GM21423 (cell line): ENCODE data around the gene PLEKHH1.
"Not testable (repeated sequence)": the region's sequence is repeated elsewhere in the genome, so short reads cannot be mapped to it uniquely, and the experiment has no call there.

Source experiments
- ATAC-seq: cut with Tn5 transposase; IDR thresholded peaks from one replicate; pipeline ENCODE4 v1.9.1; 2021; ENCODE audit warnings: mild to moderate bottlenecking, moderate library complexity; ENCODE audit not compliant: unreplicated experiment

The PLEKHH1 gene

GRCh38 chr14:67620217-67620785 lies 87.2 kb downstream of the PLEKHH1 start:
- no peak for ATAC-seq

DNA sequence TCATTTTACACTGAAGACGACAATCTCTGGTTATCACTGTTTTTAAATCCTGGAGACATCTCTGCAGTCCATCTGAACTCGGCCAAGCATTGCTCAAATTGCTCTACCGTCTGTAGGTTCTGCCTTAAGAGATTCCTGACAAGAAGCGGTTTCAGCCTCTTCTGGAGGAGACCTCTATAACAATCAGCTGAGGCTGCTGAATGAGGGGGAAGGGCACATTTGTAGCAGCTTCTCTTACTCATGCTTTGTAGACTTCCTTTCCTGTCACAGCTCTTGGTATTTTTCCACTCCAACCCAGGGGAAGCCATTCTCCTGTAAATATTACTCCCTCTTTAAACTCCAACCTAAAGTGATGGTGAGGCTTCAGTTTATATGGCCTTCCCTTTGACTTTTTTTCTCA lies 89.6 kb downstream of the PLEKHH1 start:
- no peak for ATAC-seq

GRCh38 chr14:67623114-67623513 lies 90.0 kb downstream of the PLEKHH1 start:
- no peak for ATAC-seq

DNA sequence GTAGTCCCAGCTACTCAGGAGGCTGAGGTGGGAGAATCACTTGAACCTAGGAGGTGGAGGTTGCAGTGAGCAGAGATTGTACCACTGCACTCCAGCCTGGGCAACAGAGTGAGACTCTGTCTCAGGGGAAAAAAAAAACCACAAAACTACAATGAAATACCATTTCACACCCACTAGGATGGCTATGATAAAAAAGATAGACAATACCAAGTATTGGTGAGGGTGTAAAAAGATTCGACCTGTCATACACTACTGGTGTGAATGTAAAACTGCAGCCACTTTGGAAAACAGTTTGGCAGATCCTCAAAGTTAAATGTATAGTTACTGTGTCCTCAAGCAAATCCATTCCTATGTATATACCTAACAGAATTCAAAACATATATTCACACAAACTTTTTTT lies 93.0 kb downstream of the PLEKHH1 start:
- not testable (repeated sequence) for ATAC-seq

GRCh38 chr14:67627519-67627918 lies 94.4 kb downstream of the PLEKHH1 start:
- no peak for ATAC-seq

DNA sequence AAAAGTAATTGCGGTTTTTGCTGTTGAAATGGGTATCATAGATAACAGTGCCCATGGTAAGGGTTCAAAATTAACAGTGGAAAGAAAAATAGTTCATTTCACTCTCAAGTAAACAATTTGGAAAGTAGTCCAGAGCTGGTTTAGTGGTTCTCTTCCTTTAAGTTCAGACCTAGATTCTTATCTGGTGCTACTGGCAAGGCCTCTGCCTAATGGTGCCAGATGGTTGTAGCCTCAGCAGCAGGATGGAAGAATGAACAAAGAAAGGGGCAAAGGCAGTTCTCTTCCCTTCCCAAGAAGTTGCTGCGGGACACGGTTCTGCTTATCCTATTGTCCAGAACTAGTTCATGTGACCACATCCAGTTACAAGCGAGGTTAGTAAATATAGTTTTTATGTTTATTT lies 97.1 kb downstream of the PLEKHH1 start:
- no peak for ATAC-seq

GRCh38 chr14:67630938-67631337 lies 97.8 kb downstream of the PLEKHH1 start:
- no peak for ATAC-seq

DNA sequence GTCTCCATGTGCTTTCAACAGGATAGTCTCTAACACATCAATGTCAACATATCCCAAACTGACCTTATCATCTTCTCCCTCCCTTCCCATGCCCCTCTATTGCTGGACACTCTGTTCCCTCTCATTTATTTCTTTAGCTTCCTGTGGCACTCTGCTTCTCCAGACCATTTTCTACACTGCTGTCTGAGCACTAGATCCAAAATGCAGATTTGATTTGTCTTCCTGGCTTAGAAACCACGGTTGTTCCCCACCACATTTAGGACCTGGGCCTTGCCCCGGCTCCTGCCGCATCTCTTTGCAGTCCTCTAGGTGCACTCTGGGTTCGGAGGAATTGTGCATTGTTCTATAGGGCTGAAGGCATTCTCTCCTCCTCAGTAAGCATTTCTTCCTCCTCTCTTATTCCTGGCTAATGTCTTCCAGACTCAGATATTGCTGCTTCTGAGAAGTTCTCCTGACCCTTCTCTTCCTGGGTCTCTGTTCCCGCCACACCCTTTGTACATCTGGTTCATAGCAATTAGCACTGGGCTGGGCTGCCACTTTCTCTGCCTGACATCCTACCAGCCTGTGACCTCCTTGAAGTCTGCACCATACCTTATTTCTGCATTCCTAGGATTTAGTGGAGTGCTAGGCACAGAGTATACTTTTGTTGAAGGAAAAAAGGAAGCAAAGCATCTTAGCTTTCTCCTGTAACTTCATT lies 100.5 kb downstream of the PLEKHH1 start:
- no peak for ATAC-seq

DNA sequence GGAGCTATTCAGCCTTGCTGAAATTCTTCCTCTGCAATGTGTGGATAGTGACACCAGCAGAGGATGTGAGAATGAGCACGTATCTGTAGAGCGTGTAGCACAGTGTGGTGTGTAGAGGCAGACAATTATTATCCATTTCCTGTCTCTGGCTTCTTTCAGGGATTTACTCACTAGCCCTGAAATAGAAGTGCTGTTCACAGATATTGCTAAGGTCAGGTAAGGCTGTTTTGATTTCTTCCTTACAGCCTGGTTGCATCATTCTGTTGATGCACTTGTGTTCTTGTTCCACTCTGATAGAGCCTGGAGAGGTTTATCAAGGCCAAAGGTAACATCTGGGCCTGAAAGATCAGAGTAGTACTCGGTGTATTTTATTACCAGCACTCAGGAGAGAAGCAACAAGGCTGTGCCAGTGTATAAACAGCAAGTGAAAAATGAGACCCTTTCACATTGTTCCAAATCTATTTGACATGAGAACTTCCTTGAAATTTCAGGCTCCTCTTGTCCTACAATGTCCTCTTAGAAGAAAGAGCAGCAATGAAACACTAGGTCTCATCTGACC lies 103.3 kb downstream of the PLEKHH1 start:
- ATAC-seq = no peak

DNA sequence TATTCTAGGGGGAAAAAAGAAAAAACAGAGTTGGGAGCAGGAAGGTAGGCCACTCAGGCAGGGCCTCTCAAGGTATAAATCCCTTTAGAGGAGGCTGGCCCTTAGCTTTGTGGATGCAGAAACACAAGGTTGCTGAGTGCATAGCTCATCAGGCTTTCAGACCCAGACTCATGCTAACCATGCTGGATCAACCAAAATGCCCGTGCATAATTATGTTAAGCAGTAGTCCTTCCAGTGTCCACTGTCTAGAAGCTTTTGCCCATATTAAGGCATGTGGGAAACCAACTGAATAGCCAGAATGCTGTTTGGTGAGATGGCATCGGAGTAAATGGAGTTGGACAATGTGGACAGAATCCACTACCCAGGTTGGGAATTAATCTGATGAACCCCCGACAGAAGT lies 105.6 kb downstream of the PLEKHH1 start:
- no peak for ATAC-seq
